Panc1 (cell line): Measurements from ENCODE around the gene KAZN. TPM values are rescaled to one million over a fixed set of nuclear protein-coding genes. Genes with fewer than 3 reads are reported as not detected.

Source experiments
- ATAC-seq: fragments of 200-7000 bp; cut with Tn5 transposase; 2 replicates; pipeline ENCODE4 v1.9.1; 2020; ENCODE audit warnings: mild to moderate bottlenecking, moderate library complexity
- BruUV-seq: library from RNA; stranded (reverse); fragments of 400-500 nt; replicated peaks from 2 replicates; lab custom pipeline; 2021; lab: Mats Ljungman, UMichigan
- CTCF ChIA-PET: fragments of 300-600 bp; sonication (Branson Sonifier 250); formaldehyde crosslinking; loops from one replicate; lab custom pipeline; 2022; ENCODE audit warnings: antibody characterized with exemption; lab: Charles Lee
- POLR2A ChIA-PET: fragments of 300-600 bp; sonication (Branson Sonifier 250); formaldehyde crosslinking; loops from one replicate; lab custom pipeline; 2022; ENCODE audit warnings: antibody characterized with exemption; lab: Charles Lee
- DNase-seq: peaks from one replicate; pipeline ENCODE4 v3.0.0-alpha.2; 2010; ENCODE audit warnings: low read depth, low spot score
- H3K27ac ChIP-seq: 2 replicates; pipeline ENCODE4 v1.5.1; 2011; ENCODE audit warnings: mild to moderate bottlenecking, low read length, inconsistent platforms
- H3K27me3 ChIP-seq: fragments of 200-500 bp; sonication (Bioruptor generic); 2 replicates; pipeline ENCODE4 v1.6.0; 2014; ENCODE audit warnings: low read length, inconsistent platforms; ENCODE audit not compliant: control insufficient read depth, insufficient read depth
- H3K36me3 ChIP-seq: fragments of 200-500 bp; sonication (Bioruptor generic); 2 replicates; pipeline ENCODE4 v1.5.1; 2014; ENCODE audit warnings: inconsistent platforms, mild to moderate bottlenecking, low read length, moderate library complexity; ENCODE audit not compliant: control insufficient read depth, insufficient read depth
- H3K4me1 ChIP-seq: 2 replicates; pipeline ENCODE4 v1.5.1; 2011; ENCODE audit warnings: inconsistent platforms, mild to moderate bottlenecking, low read length, moderate library complexity; ENCODE audit not compliant: control insufficient read depth, insufficient read depth
- H3K4me3 ChIP-seq, 2 experiments: 2 replicates each; pipeline ENCODE4 v1.5.1; 2011 to 2012; ENCODE audit warnings: low read depth in 2 of 2, low read length in 2 of 2, mild to moderate bottlenecking in 2 of 2, inconsistent platforms in 1 of 2, moderate library complexity in 1 of 2
- H3K9me3 ChIP-seq: fragments of 200-500 bp; sonication (Bioruptor generic); 2 replicates; pipeline ENCODE4 v1.5.1; 2014; ENCODE audit warnings: low read depth, mild to moderate bottlenecking, inconsistent platforms, low read length, moderate library complexity; ENCODE audit not compliant: control insufficient read depth, insufficient read depth
- CTCF ChIP-seq: fragments of 450-650 bp; IDR thresholded peaks from 2 replicates; pipeline ENCODE4 v1.5.1; 2017; ENCODE audit warnings: mild to moderate bottlenecking
- POLR2AphosphoS5 ChIP-seq: IDR thresholded peaks from 2 replicates; pipeline ENCODE4 v1.6.1; 2012; ENCODE audit warnings: mild to moderate bottlenecking, low read depth, low read length, moderate library complexity
- REST ChIP-seq, 2 experiments: IDR thresholded peaks; 2 replicates each; pipeline ENCODE4 v1.6.1; 2011 to 2012; ENCODE audit warnings: low read depth in 2 of 2, control low read depth in 1 of 2, low read length in 1 of 2, mild to moderate bottlenecking in 1 of 2, moderate library complexity in 1 of 2; ENCODE audit not compliant: insufficient read depth in 1 of 2
- SIN3A ChIP-seq: IDR thresholded peaks from 2 replicates; pipeline ENCODE4 v1.6.1; 2012; ENCODE audit warnings: low read depth, mild to moderate bottlenecking, low read length, moderate library complexity, borderline replicate concordance; ENCODE audit not compliant: insufficient read depth
- TCF7L2 ChIP-seq: IDR thresholded peaks from 2 replicates; pipeline ENCODE4 v1.6.1; 2011; ENCODE audit warnings: mild to moderate bottlenecking, low read depth, low read length, inconsistent platforms
- in situ Hi-C: cut with HindIII; loops from 2 replicates; pipeline ENCODE4 v1.10.0; 2016; ENCODE audit warnings: low sequenced_read_pairs, low pct_unique_long_range_greater_than_20kb
- intact Hi-C: fragments of 100-400 bp; cut with micrococcal nuclease; formaldehyde crosslinking; loops from one replicate; pipeline ENCODE4 v1.10.0; 2022; ENCODE audit not compliant: unreplicated experiment
- total RNA-seq: library from RNA; stranded (reverse); gene quantifications from one replicate; pipeline ENCODE4 v1.2.1, GENCODE V29; 2021; ENCODE audit not compliant: unreplicated experiment

KAZN gene
- total RNA-seq, 1 experiment from 2014 or later = 6.6 TPM

DNA sequence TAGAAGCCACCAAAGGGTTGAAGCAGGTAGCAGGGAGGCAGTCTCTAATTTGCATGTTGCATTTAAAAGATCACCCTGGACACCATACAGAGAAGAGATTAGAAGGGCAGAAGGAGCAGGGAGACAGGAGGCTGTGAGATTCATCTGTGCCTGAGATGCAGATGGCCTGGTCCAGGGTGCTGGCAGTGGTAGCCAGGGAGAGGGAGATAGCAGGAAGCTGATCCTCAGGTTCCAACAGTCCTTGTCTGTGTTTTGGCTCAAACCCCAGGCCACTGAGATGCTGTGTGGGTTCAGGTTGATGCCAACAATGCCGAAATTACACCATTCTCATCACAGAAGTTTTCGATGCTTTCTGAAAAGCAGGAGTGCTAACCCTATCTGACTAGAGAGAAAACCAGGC is 113.7 kb downstream of the KAZN start:
- H3K27me3 ChIP-seq = no peaks in the 10 kb centered on the region; the same call in 1 of the 2 replicates
- ChIA-PET CTCF (no interaction called here), POLR2A (no interaction called here)
- intact Hi-C loops = no loop called here
- H3K36me3 ChIP-seq = no peaks in the 10 kb centered on the region
- H3K27ac ChIP-seq = no peak overlapping the region
- no peak for DNase-seq
- no peaks in the 10 kb centered on the region for H3K4me1 ChIP-seq
- no TSS peak for BruUV-seq
- no peaks in the 10 kb centered on the region for H3K9me3 ChIP-seq
- in situ Hi-C loops = no loop called here
- H3K4me3 ChIP-seq = no peak overlapping the region
- no peak for TF ChIP-seq CTCF
- TF ChIP-seq POLR2AphosphoS5 = no peak
- no peak for TF ChIP-seq REST (IDR thresholded peaks at IDR 0.05; ENCODE audit: insufficient read depth in 1 of 2, low read depth in 2 of 2, low read length in 1 of 2)
- TF ChIP-seq TCF7L2 = no peak
- TF ChIP-seq SIN3A = no peak
- ATAC-seq = no peak

DNA sequence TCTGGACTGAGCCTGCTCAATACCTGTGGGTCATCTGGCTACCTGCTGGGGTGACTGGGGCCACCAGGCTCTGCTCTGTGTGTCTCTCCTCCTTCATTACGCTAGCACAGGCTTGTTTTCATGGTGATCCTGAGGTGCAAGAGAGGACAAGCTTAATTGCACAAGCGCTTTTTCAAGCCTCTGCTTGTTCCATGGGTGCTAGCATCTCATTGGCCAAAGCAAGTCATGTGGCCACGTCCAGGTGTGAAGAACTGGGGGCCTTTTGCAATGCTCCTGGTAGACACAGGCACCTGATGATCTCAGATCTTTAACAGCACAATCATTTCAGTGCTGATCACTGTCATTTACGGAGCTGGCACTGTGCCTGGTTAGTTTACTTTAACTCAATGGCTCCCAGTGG is 114.6 kb downstream of the KAZN start:
- CTCF ChIA-PET = no interaction called here
- H3K27ac ChIP-seq = no peak overlapping the region
- POLR2A ChIA-PET = no interaction called here

More for the DNA sequence above, 114.6 kb downstream of the KAZN start:
- no peaks in the 10 kb centered on the region; the same call in 1 of the 2 replicates for H3K27me3 ChIP-seq
- no peaks in the 10 kb centered on the region for H3K9me3 ChIP-seq
- H3K36me3 ChIP-seq = no peaks in the 10 kb centered on the region
- no peak for DNase-seq
- TF ChIP-seq POLR2AphosphoS5 = no peak
- TF ChIP-seq REST (IDR thresholded peaks at IDR 0.05; ENCODE audit: insufficient read depth in 1 of 2, low read depth in 2 of 2, low read length in 1 of 2) = no peak
- TF ChIP-seq SIN3A = no peak
- TF ChIP-seq TCF7L2 = no peak
- no peak for TF ChIP-seq CTCF
- no peaks in the 10 kb centered on the region for H3K4me1 ChIP-seq
- intact Hi-C loops (no loop called here), in situ Hi-C loops (no loop called here)
- BruUV-seq = no TSS peak
- ATAC-seq = no peak
- H3K4me3 ChIP-seq = no peak overlapping the region
